Vagina (tissue), 2 donors: ENCODE results near the gene PRKAR2B.

ENCODE experiments used
- CTCF ChIP-seq, 3 experiments: fragments of 450-650 bp in 2 of 3; fragments of 200-600 bp in 1 of 3; sonication (generic) in 1 of 3; IDR thresholded peaks; one replicate each; pipeline ENCODE4 v1.5.1; 2017 to 2019; ENCODE audit warnings: antibody characterized with exemption in 3 of 3, mild to moderate bottlenecking in 2 of 3, moderate library complexity in 2 of 3
- POLR2AphosphoS5 ChIP-seq, 2 donors: sonication (generic); formaldehyde crosslinking; IDR thresholded peaks; one replicate each; pipeline ENCODE4 v1.9.0; 2017; ENCODE audit warnings: antibody characterized with exemption in 2 of 2, mild to moderate bottlenecking in 2 of 2, low read depth in 1 of 2; ENCODE audit not compliant: insufficient read depth in 1 of 2

GRCh38 chr7:107065929-107066247 is 21.4 kb downstream of the PRKAR2B start:
- no peak for TF ChIP-seq POLR2AphosphoS5 (IDR thresholded peaks at IDR 0.05; ENCODE audit: insufficient read depth in 1 of 2, low read depth in 1 of 2)
- TF ChIP-seq CTCF (IDR thresholded peaks at IDR 0.05) = no peak
